H1 (cell line): Measurements from ENCODE around the gene STIM2. TPM values are rescaled to one million over a fixed set of nuclear protein-coding genes. Genes with fewer than 3 reads are reported as not detected.

Source experiments
- CTCF ChIA-PET: fragments of 300-600 bp; sonication (Branson Sonifier 250); formaldehyde crosslinking; loops from one replicate; lab custom pipeline; 2021; ENCODE audit not compliant: partially characterized antibody; lab: Charles Lee
- POLR2A ChIA-PET: fragments of 300-600 bp; sonication (Branson Sonifier 250); formaldehyde crosslinking; loops from one replicate; lab custom pipeline; 2021; ENCODE audit warnings: inconsistent platforms; ENCODE audit not compliant: partially characterized antibody; lab: Charles Lee
- DNase-seq, 2 experiments: peaks; one replicate each; pipeline versions ENCODE4 v3.0.0 to v3.0.0-alpha.2; 2010 to 2022; ENCODE audit warnings: low spot score in 2 of 2, low read depth in 1 of 2, mixed read lengths in 1 of 2
- FAIRE-seq: peaks from 2 replicates; lab custom pipeline; 2011; peaks lifted over from hg19 to GRCh38; lab: Jason Lieb, UNC
- H2AFZ ChIP-seq: 2 replicates; pipeline ENCODE4 v1.8.1; 2012; ENCODE audit warnings: low read length, inconsistent platforms
- H2AK5ac ChIP-seq: 2 replicates; pipeline ENCODE4 v1.6.1; 2013; ENCODE audit warnings: low read depth, low read length
- H2BK120ac ChIP-seq: replicated peaks from 2 replicates; pipeline ENCODE3; 2013; ENCODE audit warnings: low read depth, low read length, inconsistent platforms
- H2BK12ac ChIP-seq: 2 replicates; pipeline ENCODE4 v1.6.1; 2013; ENCODE audit warnings: low read depth, low read length
- H2BK15ac ChIP-seq: 2 replicates; pipeline ENCODE4 v1.6.1; 2013; ENCODE audit warnings: low read length
- H2BK20ac ChIP-seq: 2 replicates; pipeline ENCODE4 v1.6.1; 2013; ENCODE audit warnings: low read length
- H2BK5ac ChIP-seq: 2 replicates; pipeline ENCODE4 v1.6.1; 2013; ENCODE audit warnings: low read depth, low read length
- H3K14ac ChIP-seq: 2 replicates; pipeline ENCODE4 v1.6.1; 2013; ENCODE audit warnings: inconsistent platforms; ENCODE audit not compliant: insufficient read length
- H3K18ac ChIP-seq: 2 replicates; pipeline ENCODE4 v1.6.1; 2013; ENCODE audit warnings: low read length; ENCODE audit errors: extremely low read depth
- H3K23ac ChIP-seq: 2 replicates; pipeline ENCODE4 v1.6.1; 2013; ENCODE audit warnings: inconsistent platforms; ENCODE audit not compliant: insufficient read length
- H3K23me2 ChIP-seq: 2 replicates; pipeline ENCODE4 v1.6.1; 2013; ENCODE audit warnings: low read depth, low read length
- H3K27ac ChIP-seq: 2 replicates; pipeline ENCODE4 v1.6.1; 2011; ENCODE audit warnings: low read depth, low read length, inconsistent platforms
- H3K27me3 ChIP-seq, 4 experiments: replicated peaks in 1 of 4; 1 replicate in 1 of 4; 2 replicates in 3 of 4; pipeline versions ENCODE4 v1.6.1 to v1.8.1; 2011 to 2013; ENCODE audit warnings: low read length in 3 of 4, mild to moderate bottlenecking in 3 of 4, inconsistent platforms in 2 of 4, mixed read lengths in 2 of 4, moderate library complexity in 1 of 4; ENCODE audit not compliant: control insufficient read depth in 3 of 4, insufficient read depth in 3 of 4; ENCODE audit errors: extremely low read depth in 1 of 4
- H3K36me3 ChIP-seq, 4 experiments: 2 replicates each; pipeline versions ENCODE4 v1.6.1 to v1.8.1; 2011 to 2013; ENCODE audit warnings: mild to moderate bottlenecking in 4 of 4, low read length in 3 of 4, moderate library complexity in 2 of 4, control low read depth in 1 of 4, inconsistent platforms in 1 of 4; ENCODE audit not compliant: insufficient read depth in 4 of 4, control insufficient read depth in 2 of 4
- H3K4ac ChIP-seq: replicated peaks from 2 replicates; pipeline ENCODE3; 2013; ENCODE audit warnings: low read length, low read depth, mixed read lengths, inconsistent platforms; ENCODE audit not compliant: insufficient read length
- H3K4me1 ChIP-seq, 4 experiments: replicated peaks in 1 of 4; 1 replicate in 1 of 4; 2 replicates in 3 of 4; pipeline versions ENCODE4 v1.6.1 to v1.8.1; 2011 to 2013; ENCODE audit warnings: low read length in 3 of 4, inconsistent platforms in 2 of 4, mixed read lengths in 1 of 4; ENCODE audit not compliant: insufficient read depth in 4 of 4, control insufficient read depth in 3 of 4
- H3K4me2 ChIP-seq, 2 experiments: 2 replicates each; pipeline versions ENCODE4 v1.6.1 to v1.8.1; 2011 to 2013; ENCODE audit warnings: low read depth in 2 of 2, low read length in 2 of 2, control low read depth in 1 of 2, inconsistent platforms in 1 of 2, mild to moderate bottlenecking in 1 of 2; ENCODE audit not compliant: insufficient read depth in 1 of 2
- H3K4me3 ChIP-seq, 4 experiments: fragments of 200-600, 300-600 bp in 1 of 4; sonication (generic), shearing (Covaris generic), sonication (Bioruptor Twin) in 1 of 4; 2 replicates each; pipeline versions ENCODE4 v1.5.1 to v1.8.1; 2011 to 2016; ENCODE audit warnings: low read length in 4 of 4, low read depth in 3 of 4, control low read depth in 2 of 4, inconsistent platforms in 2 of 4, mild to moderate bottlenecking in 2 of 4, mixed read lengths in 1 of 4, moderate library complexity in 1 of 4; ENCODE audit not compliant: insufficient read depth in 2 of 4; ENCODE audit errors: extremely low read depth in 1 of 4
- H3K56ac ChIP-seq: replicated peaks from 2 replicates; pipeline ENCODE3; 2013; ENCODE audit warnings: low read depth, mild to moderate bottlenecking, mixed read lengths, low read length, inconsistent platforms; ENCODE audit not compliant: insufficient read length
- H3K79me1 ChIP-seq: 2 replicates; pipeline ENCODE4 v1.6.1; 2013; ENCODE audit warnings: low read depth, low read length, control low read depth
- H3K79me2 ChIP-seq, 2 experiments: 2 replicates each; pipeline versions ENCODE4 v1.6.1 to v1.8.1; 2012 to 2013; ENCODE audit warnings: low read length in 2 of 2, mild to moderate bottlenecking in 2 of 2, inconsistent platforms in 1 of 2; ENCODE audit not compliant: insufficient read depth in 2 of 2, control insufficient read depth in 1 of 2
- H3K9ac ChIP-seq, 4 experiments: replicated peaks in 1 of 4; 1 replicate in 1 of 4; 2 replicates in 3 of 4; pipeline versions ENCODE4 v1.6.1 to v1.8.1; 2011 to 2013; ENCODE audit warnings: low read depth in 3 of 4, low read length in 3 of 4, control low read depth in 2 of 4, mild to moderate bottlenecking in 2 of 4, moderate library complexity in 2 of 4, inconsistent platforms in 1 of 4; ENCODE audit errors: extremely low read depth in 1 of 4
- H3K9me3 ChIP-seq, 2 experiments: 2 replicates each; pipeline versions ENCODE4 v1.6.1 to v1.8.1; 2012 to 2013; ENCODE audit warnings: mild to moderate bottlenecking in 2 of 2, moderate library complexity in 2 of 2, control low read depth in 1 of 2, inconsistent platforms in 1 of 2, low read depth in 1 of 2, low read length in 1 of 2, mixed read lengths in 1 of 2; ENCODE audit not compliant: insufficient read depth in 2 of 2
- H4K20me1 ChIP-seq, 2 experiments: replicated peaks in 1 of 2; 2 replicates each; pipeline versions ENCODE3 to v1.8.1; 2011 to 2013; ENCODE audit warnings: inconsistent platforms in 2 of 2, low read length in 2 of 2, mild to moderate bottlenecking in 1 of 2; ENCODE audit not compliant: insufficient read depth in 2 of 2, control insufficient read depth in 1 of 2
- H4K5ac ChIP-seq: 2 replicates; pipeline ENCODE4 v1.6.1; 2013; ENCODE audit warnings: low read length, low read depth, mixed read lengths, inconsistent platforms; ENCODE audit not compliant: insufficient read length
- H4K8ac ChIP-seq: 2 replicates; pipeline ENCODE4 v1.8.0; 2013; ENCODE audit warnings: mild to moderate bottlenecking, moderate library complexity, low read length, inconsistent platforms; ENCODE audit not compliant: insufficient read depth; ENCODE audit errors: extremely low read depth
- H4K91ac ChIP-seq: replicated peaks from 2 replicates; pipeline ENCODE3; 2013; ENCODE audit warnings: low read length, mixed read lengths, inconsistent platforms; ENCODE audit not compliant: insufficient read length
- BACH1 ChIP-seq: IDR thresholded peaks from 2 replicates; pipeline ENCODE4 v1.6.1; 2012; ENCODE audit warnings: low read length, improper control_type of control experiment
- CEBPB ChIP-seq: IDR thresholded peaks from 2 replicates; pipeline ENCODE4 v1.6.1; 2012; ENCODE audit warnings: low read depth, low read length
- CHD1 ChIP-seq: IDR thresholded peaks from 2 replicates; pipeline ENCODE4 v1.6.1; 2012; ENCODE audit warnings: low read depth, low read length, improper control_type of control experiment
- EP300 ChIP-seq, 2 experiments: IDR thresholded peaks; 1 replicate in 1 of 2; 2 replicates in 1 of 2; pipeline ENCODE4 v1.6.1; 2011 to 2012; ENCODE audit warnings: low read depth in 2 of 2, low read length in 2 of 2, mild to moderate bottlenecking in 2 of 2, borderline replicate concordance in 1 of 2, inconsistent platforms in 1 of 2, moderate library complexity in 1 of 2
- GABPA ChIP-seq: IDR thresholded peaks from 2 replicates; pipeline ENCODE4 v1.6.1; 2011; ENCODE audit warnings: mild to moderate bottlenecking, low read length, moderate library complexity, borderline replicate concordance; ENCODE audit not compliant: insufficient read depth
- KDM4A ChIP-seq: IDR thresholded peaks from one replicate; pipeline ENCODE4 v1.7.1; 2012; ENCODE audit warnings: low read depth, mild to moderate bottlenecking, moderate library complexity, low read length, inconsistent platforms; ENCODE audit not compliant: severe bottlenecking
- MAFK ChIP-seq: IDR thresholded peaks from 2 replicates; pipeline ENCODE4 v1.6.1; 2012; ENCODE audit warnings: low read depth, mild to moderate bottlenecking, improper control_type of control experiment, low read length
- PHF8 ChIP-seq: fragments of 200-600 bp; sonication (generic); conservative IDR thresholded peaks from 2 replicates; pipeline ENCODE4 v1.7.1; 2012; ENCODE audit warnings: low read depth, mild to moderate bottlenecking, inconsistent platforms, low read length, moderate library complexity
- POLR2AphosphoS5 ChIP-seq: IDR thresholded peaks from 2 replicates; pipeline ENCODE4 v1.6.1; 2011; ENCODE audit warnings: low read depth, low read length
- RFX5 ChIP-seq: IDR thresholded peaks from 2 replicates; pipeline ENCODE4 v1.6.1; 2011; ENCODE audit warnings: low read depth, low read length, improper control_type of control experiment, borderline replicate concordance
- SIN3A ChIP-seq, 2 experiments: IDR thresholded peaks in 1 of 2; conservative IDR thresholded peaks in 1 of 2; 2 replicates each; pipeline ENCODE4 v1.6.1; 2011 to 2012; ENCODE audit warnings: low read length in 2 of 2, improper control_type of control experiment in 1 of 2, low read depth in 1 of 2, mild to moderate bottlenecking in 1 of 2
- SP1 ChIP-seq: IDR thresholded peaks from 2 replicates; pipeline ENCODE4 v1.6.1; 2011; ENCODE audit warnings: low read depth, low read length
- SUZ12 ChIP-seq: fragments of 200-600 bp; sonication (generic); IDR thresholded peaks from 2 replicates; pipeline ENCODE4 v1.6.1; 2012; ENCODE audit warnings: mild to moderate bottlenecking, inconsistent platforms, low read length, moderate library complexity, mixed read lengths
- TBP ChIP-seq: IDR thresholded peaks from 2 replicates; pipeline ENCODE4 v1.6.1; 2011; ENCODE audit warnings: low read depth, low read length, improper control_type of control experiment
- ZNF274 ChIP-seq: IDR thresholded peaks from 2 replicates; pipeline ENCODE4 v1.7.0; 2012; ENCODE audit warnings: low read length, borderline replicate concordance; ENCODE audit errors: extremely low read depth
- WGBS, 2 experiments: shearing (Covaris generic) in 1 of 2; methylation state at CpG; one replicate each; pipeline versions ENCODE4 v1.1.6 to v1.1.7; 2013 to 2015; ENCODE audit warnings: low lambda C conversion rate in 2 of 2, mixed read lengths in 2 of 2, inconsistent platforms in 1 of 2, low coverage in 1 of 2, missing lambda C conversion rate in 1 of 2; ENCODE audit not compliant: insufficient replicate concordance in 2 of 2, insufficient coverage in 1 of 2, insufficient read length in 1 of 2; ENCODE audit errors: extremely low coverage in 1 of 2, missing lambda C conversion rate in 1 of 2; 5-methylcytosine and 5-hydroxymethylcytosine counted together
- polyA plus RNA-seq, 7 experiments: library from polyadenylated mRNA; depleted of rRNA in 3 of 7; stranded (reverse) in 5 of 7; unstranded in 2 of 7; fragments of >200 nt in 5 of 7; fragments of 200-250 nt in 2 of 7; gene quantifications; 1 replicate in 5 of 7; 2 replicates in 1 of 7; 4 replicates in 1 of 7; pipeline versions ENCODE4 v1.2.1 to v1.2.3, GENCODE V29; 2011 to 2013; ENCODE audit warnings: missing spikeins in 2 of 7, mixed read lengths in 2 of 7
- total RNA-seq: library from RNA; stranded (reverse); fragmentation: NEBNext Ultra II Directional; extraction: Animal tissue kit (Norgen Biotek cat#: 25700); gene quantifications from 2 replicates; pipeline ENCODE4 v1.2.1, GENCODE V29; 2021

The STIM2 gene
- total and polyA plus RNA-seq, 2 of the 8 experiments (the other 6 are each of a cell fraction or from before 2014, with no cell fraction given) = 22.9 to 23.0 TPM

- Histone ChIP-seq H3K9me3 (no peaks in the 10 kb centered on the region), H2AFZ (no peak overlapping the region), H2BK20ac (no peak overlapping the region), H3K56ac (no peak overlapping the region), H3K4me1 (peaks cover 0 to 7% (median 0%) of the 10 kb centered on the region in 4 experiments; a peak in 4 of 7 replicates), H4K91ac (no peak overlapping the region), H3K4ac (no peak overlapping the region), H3K23ac (no peak overlapping the region), H3K4me2 (no peak overlapping the region), H3K27ac (no peak overlapping the region), H3K9ac (no peak overlapping the region), H3K27me3 (no peaks in the 10 kb centered on the region), H3K18ac (no peak overlapping the region), H2BK12ac (no peak overlapping the region), H4K20me1 (no peaks in the 10 kb centered on the region), H2BK120ac (no peak overlapping the region), H3K4me3 (no peak overlapping the region), H4K5ac (no peak overlapping the region), H2AK5ac (no peak overlapping the region), H3K14ac (no peak overlapping the region), H3K79me1 (no peaks in the 10 kb centered on the region), H3K23me2 (no peaks in the 10 kb centered on the region), H2BK15ac (no peak overlapping the region), H4K8ac (no peak overlapping the region), H2BK5ac (no peak overlapping the region), H3K36me3 (no peaks in the 10 kb centered on the region), H3K79me2 (no peaks in the 10 kb centered on the region)
- DNase-seq (no peak), FAIRE-seq (no peak)
- CTCF ChIA-PET = interaction anchor here (0.6 to 1.2 kb wide), 3 partner anchors 9 to 155 kb away, joined by 3 read pairs; no protein-coding TSS in a partner anchor
- WGBS, 2 experiments = 92% methylated on average over 3 of the region's 3 CpGs; no CpG with 5 or more reads in 1 of the 2 experiments
- POLR2A ChIA-PET = no interaction called here
- TF ChIP-seq SIN3A (conservative IDR thresholded peaks at IDR 0.05 in 1 of 2, IDR thresholded peaks at IDR 0.05 in 1 of 2; ENCODE audit: low read depth in 1 of 2, low read length in 2 of 2) (no peak), SP1 (no peak), CHD1 (no peak), KDM4A (no peak), BACH1 (no peak), SUZ12 (no peak), ZNF274 (no peak), POLR2AphosphoS5 (no peak), PHF8 (no peak), EP300 (IDR thresholded peaks at IDR 0.05; ENCODE audit: borderline replicate concordance in 1 of 2, low read depth in 2 of 2, low read length in 2 of 2) (no peak), GABPA (no peak), CEBPB (no peak), TBP (no peak), RFX5 (no peak), MAFK (no peak)
These were observed 130.4 kb downstream of the STIM2 start for GRCh38 chr4:26991057-26991456.
